GM12891 (cell line): ENCODE data around the gene DDX46.

Experiments
- POLR2A ChIP-seq: IDR thresholded peaks from 2 replicates; pipeline ENCODE4 v1.6.1; 2011; ENCODE audit warnings: low read depth, low read length, control low read depth
- POLR2AphosphoS5 ChIP-seq: IDR thresholded peaks from 2 replicates; pipeline ENCODE4 v1.6.1; 2011; ENCODE audit warnings: low read depth, low read length, control low read depth

DNA sequence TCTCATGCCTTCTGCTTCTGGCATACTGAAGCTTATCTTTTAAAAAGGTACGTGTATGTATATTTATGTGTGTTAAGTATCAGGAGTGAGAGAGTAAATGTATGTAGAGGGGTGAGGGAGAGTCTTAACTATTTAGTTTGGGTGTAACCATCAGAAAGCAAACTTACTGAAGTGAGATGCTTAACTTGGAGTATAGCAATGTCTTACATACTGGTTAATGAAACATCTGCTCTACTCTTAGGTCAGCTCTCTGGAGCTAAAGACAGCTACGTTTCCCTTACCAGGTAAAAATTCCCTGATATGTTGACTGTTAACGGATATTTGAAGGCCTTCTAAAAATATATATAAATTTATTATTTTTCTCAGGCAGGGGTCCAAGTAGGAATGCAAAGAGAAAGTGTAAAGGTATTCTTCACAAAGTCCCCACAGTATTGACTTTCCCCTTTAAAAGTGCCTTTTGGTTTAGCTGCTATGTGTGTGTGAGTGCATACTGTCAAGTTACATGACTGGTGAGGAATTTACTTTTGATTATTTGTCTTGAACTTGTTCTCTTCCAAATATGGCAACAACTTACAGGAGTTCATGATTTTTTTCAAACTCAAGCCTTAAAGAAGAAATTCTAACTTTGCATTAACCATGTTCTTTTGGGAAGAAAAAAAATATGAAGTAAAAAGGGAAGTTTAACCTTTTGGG is 74.9 kb downstream of the DDX46 start:
- TF ChIP-seq POLR2AphosphoS5 (no peak), POLR2A (no peak)
